Measurements from ENCODE around the gene GALNT2. TPM values are rescaled to one million over a fixed set of nuclear protein-coding genes. Genes with fewer than 3 reads are reported as not detected.

GALNT2 gene
- total and polyA plus RNA-seq, 9 of the 15 experiments (the other 6 are each of a cell fraction or from before 2014, with no cell fraction given) = 1.6 to 106 (median 51.9) TPM

DNA sequence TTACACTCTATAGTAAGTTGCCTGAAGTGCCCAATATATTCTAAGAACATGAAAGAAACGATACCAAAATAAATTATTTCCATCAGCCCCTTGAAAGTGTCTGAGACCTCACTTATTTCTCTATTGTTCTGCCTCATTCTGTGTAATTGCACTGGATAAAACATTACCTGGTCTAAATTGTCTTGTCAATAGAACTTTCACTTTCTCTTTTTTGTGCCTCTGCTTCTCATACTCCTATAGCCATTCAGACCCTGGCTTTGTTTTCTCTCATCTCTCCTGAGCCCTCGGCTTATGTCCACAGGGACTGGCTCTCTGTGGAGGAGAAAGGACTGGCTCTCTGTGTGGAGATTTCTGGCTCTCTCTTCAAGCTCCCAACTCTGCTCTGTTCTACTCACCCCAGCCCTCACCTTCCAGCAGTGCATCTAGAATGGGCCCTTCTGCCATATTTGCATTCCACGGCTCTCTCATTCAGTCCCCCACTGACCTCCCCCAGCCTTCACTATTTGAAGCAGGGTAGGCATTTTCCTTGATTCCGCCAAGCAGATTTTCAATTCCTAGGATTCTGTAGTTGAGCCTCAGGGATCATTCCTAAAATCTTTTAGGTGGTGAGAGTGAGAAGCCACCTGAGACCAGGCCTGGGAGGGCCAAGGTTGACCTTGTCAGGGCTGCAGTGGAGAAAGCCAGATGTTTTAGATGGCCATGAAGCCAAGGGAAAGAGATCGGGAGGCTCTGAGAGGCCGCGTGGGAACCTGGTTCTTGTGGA, 15.9 kb upstream of the GALNT2 start:
- ChIA-PET POLR2A (interaction anchor here (0.8 to 1.4 kb wide), 3 partner anchors 8 to 15 kb away, joined by 4 read pairs; no protein-coding TSS in a partner anchor), CTCF (ENCODE audit: low intra/inter-chr PET ratio) (interaction anchor here (0.7 kb wide), 1 partner anchor 300 kb away, joined by 5 read pairs; no protein-coding TSS in a partner anchor)
- Histone ChIP-seq H3K27ac (ENCODE audit: extremely low read depth, low read depth, low read length) (no peak overlapping the region), H3K4me2 (ENCODE audit: insufficient read depth, low read length) (no peak overlapping the region), H3K36me3 (ENCODE audit: control insufficient read depth, insufficient read depth, low read length) (no peaks in the 10 kb centered on the region), H3K27me3 (ENCODE audit: control insufficient read depth in 2 of 2, insufficient read depth in 2 of 2, low read length in 2 of 2) (peaks cover 16 to 30% of the 10 kb centered on the region in 2 experiments; a peak in 4 of 5 replicates), H3K9me3 (replicated peaks; ENCODE audit: control insufficient read depth, insufficient read depth, low read depth, low read length) (no peaks in the 10 kb centered on the region), H3K4me3 (no peak overlapping the region), H3K79me2 (ENCODE audit: control insufficient read depth, insufficient read depth, low read length) (no peaks in the 10 kb centered on the region), H3K9ac (ENCODE audit: insufficient read depth in 1 of 2, low read depth in 2 of 2, low read length in 2 of 2) (no peak overlapping the region; a peak in 1 of 4 replicates), H4K20me1 (replicated peaks; ENCODE audit: control insufficient read depth, insufficient read depth, low read length) (no peaks in the 10 kb centered on the region), H3K9me1 (ENCODE audit: control insufficient read depth, insufficient read depth, low read length) (no peaks in the 10 kb centered on the region), H2AFZ (ENCODE audit: low read depth, low read length) (peak overlapping the region; percentile 12; the same call in 1 of the 2 replicates), H3K4me1 (replicated peaks in 1 of 2; ENCODE audit: control insufficient read depth in 2 of 2, insufficient read depth in 2 of 2, low read length in 2 of 2) (peaks cover 0 to 7% of the 10 kb centered on the region in 2 experiments; a peak in 2 of 5 replicates)
- in situ Hi-C loops (cut with MboI) (no loop called here), intact Hi-C loops (cut with micrococcal nuclease) (no loop called here)
- FAIRE-seq (no peak), ATAC-seq (no peak; the same call in 2 of the 3 replicates), DNase-seq (ENCODE audit: extremely low read depth in 1 of 4, low spot score in 3 of 4) (no peak)
- 17% methylated on average over 7 of the region's 7 CpGs for WGBS (ENCODE audit: insufficient coverage, low coverage, missing lambda C conversion rate)
- no TSS peak for BruUV-seq (replicated peaks)
- TF ChIP-seq GATA2 (CRISPR knock-in tag; IDR thresholded peaks at IDR 0.05) = no peak
- TF ChIP-seq GTF2E2 (tag; IDR thresholded peaks at IDR 0.05) = no peak
- TF ChIP-seq ZBTB26 (CRISPR knock-in tag; IDR thresholded peaks at IDR 0.05) = no peak
- no peak for TF ChIP-seq ZNF589 (CRISPR knock-in tag; IDR thresholded peaks at IDR 0.05; ENCODE audit: low read depth)
- TF ChIP-seq ZNF146 (CRISPR knock-in tag; IDR thresholded peaks at IDR 0.05; ENCODE audit: unreplicated experiment) = no peak
- TF ChIP-seq THRAP3 (IDR thresholded peaks at IDR 0.05; ENCODE audit: borderline replicate concordance) = no peak
- TF ChIP-seq, protein P1, sequence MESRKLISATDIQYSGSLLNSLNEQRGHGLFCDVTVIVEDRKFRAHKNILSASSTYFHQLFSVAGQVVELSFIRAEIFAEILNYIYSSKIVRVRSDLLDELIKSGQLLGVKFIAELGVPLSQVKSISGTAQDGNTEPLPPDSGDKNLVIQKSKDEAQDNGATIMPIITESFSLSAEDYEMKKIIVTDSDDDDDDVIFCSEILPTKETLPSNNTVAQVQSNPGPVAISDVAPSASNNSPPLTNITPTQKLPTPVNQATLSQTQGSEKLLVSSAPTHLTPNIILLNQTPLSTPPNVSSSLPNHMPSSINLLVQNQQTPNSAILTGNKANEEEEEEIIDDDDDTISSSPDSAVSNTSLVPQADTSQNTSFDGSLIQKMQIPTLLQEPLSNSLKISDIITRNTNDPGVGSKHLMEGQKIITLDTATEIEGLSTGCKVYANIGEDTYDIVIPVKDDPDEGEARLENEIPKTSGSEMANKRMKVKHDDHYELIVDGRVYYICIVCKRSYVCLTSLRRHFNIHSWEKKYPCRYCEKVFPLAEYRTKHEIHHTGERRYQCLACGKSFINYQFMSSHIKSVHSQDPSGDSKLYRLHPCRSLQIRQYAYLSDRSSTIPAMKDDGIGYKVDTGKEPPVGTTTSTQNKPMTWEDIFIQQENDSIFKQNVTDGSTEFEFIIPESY (CRISPR knock-in tag; IDR thresholded peaks at IDR 0.05) = no peak
- no peak for TF ChIP-seq TFE3 (CRISPR knock-in tag; IDR thresholded peaks at IDR 0.05)
- no peak for TF ChIP-seq ZNF41 (CRISPR knock-in tag; conservative IDR thresholded peaks at IDR 0.05)
- no peak for TF ChIP-seq ZBTB49 (CRISPR knock-in tag; IDR thresholded peaks at IDR 0.05; ENCODE audit: borderline replicate concordance)
- TF ChIP-seq TAF9B (IDR thresholded peaks at IDR 0.05; ENCODE audit: partially characterized antibody) = no peak
- no peak for TF ChIP-seq TEAD2 (tag; IDR thresholded peaks at IDR 0.05)

Data from K562 (cell line).